Measurements from ENCODE around the gene GRM4. TPM values are rescaled to one million over a fixed set of nuclear protein-coding genes. Genes with fewer than 3 reads are reported as not detected.

GRM4 gene
- total and polyA plus RNA-seq, 5 donors from 2014 or later: not detected

GRCh38 chr6:34143196-34143883 lies 2.5 kb downstream of the GRM4 start:
- H3K9me3 ChIP-seq (ENCODE audit: control insufficient read depth in 2 of 2, low read length in 2 of 2): no peaks in the 10 kb centered on the region
- no peak for DNase-seq
- Mint-ChIP-seq H3K4me3 (peak overlapping the region; percentile 32 to 69 (median 45)), H3K4me1 (peaks cover 0 to 20% (median 5%) of the 10 kb centered on the region in 4 donors), H3K9me3 (peaks cover 0 to 6% (median 0%) of the 10 kb centered on the region in 7 donors), H3K27ac (no peak overlapping the region), H3K27me3 (peaks cover 58% of the 10 kb centered on the region), H3K36me3 (no peaks in the 10 kb centered on the region)
- H3K27ac ChIP-seq (ENCODE audit: insufficient read depth, low read length, poor library complexity, severe bottlenecking): no peak overlapping the region
- peaks cover 9% of the 10 kb centered on the region for H3K27me3 ChIP-seq (ENCODE audit: control insufficient read depth, insufficient read depth, low read length)
- no peak for ATAC-seq (ENCODE audit: low read depth in 2 of 2)
- no peak overlapping the region for H3K4me3 ChIP-seq (ENCODE audit: low read depth, low read length)
- H3K36me3 ChIP-seq (ENCODE audit: control insufficient read depth, insufficient read depth, low read length): no peaks in the 10 kb centered on the region
- peaks cover 33% of the 10 kb centered on the region for H3K4me1 ChIP-seq (ENCODE audit: control insufficient read depth, insufficient read depth, low read length, poor library complexity, severe bottlenecking)

GRCh38 chr6:34142061-34142998 lies 3.6 kb downstream of the GRM4 start:
- Mint-ChIP-seq H3K36me3 (no peaks in the 10 kb centered on the region), H3K27me3 (peaks cover 50% of the 10 kb centered on the region), H3K4me1 (peaks cover 0 to 20% (median 5%) of the 10 kb centered on the region in 4 donors), H3K4me3 (peak overlapping the region in 1 of 4 donors; percentile 16), H3K27ac (no peak overlapping the region), H3K9me3 (peaks cover 0 to 6% (median 0%) of the 10 kb centered on the region in 7 donors)
- H3K4me1 ChIP-seq (ENCODE audit: control insufficient read depth, insufficient read depth, low read length, poor library complexity, severe bottlenecking): peaks cover 33% of the 10 kb centered on the region
- peaks cover 9% of the 10 kb centered on the region for H3K27me3 ChIP-seq (ENCODE audit: control insufficient read depth, insufficient read depth, low read length)
- H3K36me3 ChIP-seq (ENCODE audit: control insufficient read depth, insufficient read depth, low read length): no peaks in the 10 kb centered on the region
- DNase-seq (no peak), ATAC-seq (ENCODE audit: low read depth in 2 of 2) (no peak)
- no peak overlapping the region for H3K4me3 ChIP-seq (ENCODE audit: low read depth, low read length)
- no peaks in the 10 kb centered on the region for H3K9me3 ChIP-seq (ENCODE audit: control insufficient read depth in 2 of 2, low read length in 2 of 2)
- H3K27ac ChIP-seq (ENCODE audit: insufficient read depth, low read length, poor library complexity, severe bottlenecking): no peak overlapping the region

- no peak overlapping the region for H3K27ac Mint-ChIP-seq
- H3K4me3 ChIP-seq (ENCODE audit: low read depth, low read length): no peak overlapping the region
- DNase-seq (no peak), ATAC-seq (ENCODE audit: low read depth in 2 of 2) (no peak)
- no peaks in the 10 kb centered on the region for H3K9me3 ChIP-seq (ENCODE audit: control insufficient read depth in 2 of 2, low read length in 2 of 2)
- peaks cover 24% of the 10 kb centered on the region for H3K4me1 ChIP-seq (ENCODE audit: control insufficient read depth, insufficient read depth, low read length, poor library complexity, severe bottlenecking)
- H3K9me3 Mint-ChIP-seq: peaks cover 0 to 4% (median 0%) of the 10 kb centered on the region in 7 donors
- H3K27ac ChIP-seq (ENCODE audit: insufficient read depth, low read length, poor library complexity, severe bottlenecking): no peak overlapping the region
- peak overlapping the region in 1 of 4 donors; percentile 58 for H3K4me3 Mint-ChIP-seq
- H3K4me1 Mint-ChIP-seq: peaks cover 0 to 13% (median 5%) of the 10 kb centered on the region in 4 donors
- peaks cover 51% of the 10 kb centered on the region for H3K27me3 Mint-ChIP-seq
- H3K36me3 Mint-ChIP-seq: no peaks in the 10 kb centered on the region
- H3K36me3 ChIP-seq (ENCODE audit: control insufficient read depth, insufficient read depth, low read length): no peaks in the 10 kb centered on the region
- H3K27me3 ChIP-seq (ENCODE audit: control insufficient read depth, insufficient read depth, low read length): peaks cover 9% of the 10 kb centered on the region
Observed at GRCh38 chr6:34140075-34140474, 5.8 kb downstream of the GRM4 start.

- Mint-ChIP-seq H3K4me3 (no peak overlapping the region), H3K27ac (no peak overlapping the region), H3K36me3 (no peaks in the 10 kb centered on the region), H3K9me3 (peaks cover 0 to 4% (median 0%) of the 10 kb centered on the region in 7 donors), H3K4me1 (peaks cover 0 to 11% (median 5%) of the 10 kb centered on the region in 4 donors), H3K27me3 (peaks cover 53% of the 10 kb centered on the region)
- DNase-seq: no peak
- Histone ChIP-seq H3K4me3 (ENCODE audit: low read depth, low read length) (no peak overlapping the region), H3K27ac (ENCODE audit: insufficient read depth, low read length, poor library complexity, severe bottlenecking) (no peak overlapping the region), H3K9me3 (ENCODE audit: control insufficient read depth in 2 of 2, low read length in 2 of 2) (no peaks in the 10 kb centered on the region), H3K4me1 (ENCODE audit: control insufficient read depth, insufficient read depth, low read length, poor library complexity, severe bottlenecking) (peaks cover 14% of the 10 kb centered on the region), H3K36me3 (ENCODE audit: control insufficient read depth, insufficient read depth, low read length) (no peaks in the 10 kb centered on the region), H3K27me3 (ENCODE audit: control insufficient read depth, insufficient read depth, low read length) (peaks cover 9% of the 10 kb centered on the region)
- no peak for ATAC-seq (ENCODE audit: low read depth in 2 of 2)
Observed at GRCh38 chr6:34138914-34139510, 6.9 kb downstream of the GRM4 start.

- no peak overlapping the region for H3K27ac Mint-ChIP-seq
- Histone ChIP-seq H3K27ac (ENCODE audit: insufficient read depth, low read length, poor library complexity, severe bottlenecking) (no peak overlapping the region), H3K27me3 (ENCODE audit: control insufficient read depth, insufficient read depth, low read length) (peaks cover 7% of the 10 kb centered on the region), H3K36me3 (ENCODE audit: control insufficient read depth, insufficient read depth, low read length) (no peaks in the 10 kb centered on the region), H3K4me3 (ENCODE audit: low read depth, low read length) (no peak overlapping the region), H3K4me1 (ENCODE audit: control insufficient read depth, insufficient read depth, low read length, poor library complexity, severe bottlenecking) (peaks cover 6% of the 10 kb centered on the region), H3K9me3 (ENCODE audit: control insufficient read depth in 2 of 2, low read length in 2 of 2) (no peaks in the 10 kb centered on the region)
- peaks cover 0 to 6% (median 5%) of the 10 kb centered on the region in 4 donors for H3K4me1 Mint-ChIP-seq
- ATAC-seq (ENCODE audit: low read depth in 2 of 2) (no peak), DNase-seq (no peak)
- H3K9me3 Mint-ChIP-seq: peaks cover 0 to 4% (median 0%) of the 10 kb centered on the region in 7 donors
- H3K4me3 Mint-ChIP-seq: no peak overlapping the region
- H3K27me3 Mint-ChIP-seq: peaks cover 59% of the 10 kb centered on the region
- H3K36me3 Mint-ChIP-seq: no peaks in the 10 kb centered on the region
Observed at GRCh38 chr6:34138191-34138590, 7.7 kb downstream of the GRM4 start.

- H3K9me3 ChIP-seq (ENCODE audit: control insufficient read depth in 2 of 2, low read length in 2 of 2): no peaks in the 10 kb centered on the region
- H3K27me3 ChIP-seq (ENCODE audit: control insufficient read depth, insufficient read depth, low read length): peaks cover 5% of the 10 kb centered on the region
- H3K36me3 ChIP-seq (ENCODE audit: control insufficient read depth, insufficient read depth, low read length): no peaks in the 10 kb centered on the region
- H3K27ac ChIP-seq (ENCODE audit: insufficient read depth, low read length, poor library complexity, severe bottlenecking): no peak overlapping the region
- Mint-ChIP-seq H3K9me3 (peaks cover 0 to 4% (median 0%) of the 10 kb centered on the region in 7 donors), H3K36me3 (no peaks in the 10 kb centered on the region), H3K4me3 (no peak overlapping the region), H3K4me1 (peaks cover 0 to 3% (median 0%) of the 10 kb centered on the region in 4 donors), H3K27me3 (peaks cover 46% of the 10 kb centered on the region), H3K27ac (no peak overlapping the region)
- H3K4me3 ChIP-seq (ENCODE audit: low read depth, low read length): no peak overlapping the region
- no peaks in the 10 kb centered on the region for H3K4me1 ChIP-seq (ENCODE audit: control insufficient read depth, insufficient read depth, low read length, poor library complexity, severe bottlenecking)
- ATAC-seq (ENCODE audit: low read depth in 2 of 2): no peak
- DNase-seq: no peak
Observed at GRCh38 chr6:34135541-34135940, 10.3 kb downstream of the GRM4 start.

DNA sequence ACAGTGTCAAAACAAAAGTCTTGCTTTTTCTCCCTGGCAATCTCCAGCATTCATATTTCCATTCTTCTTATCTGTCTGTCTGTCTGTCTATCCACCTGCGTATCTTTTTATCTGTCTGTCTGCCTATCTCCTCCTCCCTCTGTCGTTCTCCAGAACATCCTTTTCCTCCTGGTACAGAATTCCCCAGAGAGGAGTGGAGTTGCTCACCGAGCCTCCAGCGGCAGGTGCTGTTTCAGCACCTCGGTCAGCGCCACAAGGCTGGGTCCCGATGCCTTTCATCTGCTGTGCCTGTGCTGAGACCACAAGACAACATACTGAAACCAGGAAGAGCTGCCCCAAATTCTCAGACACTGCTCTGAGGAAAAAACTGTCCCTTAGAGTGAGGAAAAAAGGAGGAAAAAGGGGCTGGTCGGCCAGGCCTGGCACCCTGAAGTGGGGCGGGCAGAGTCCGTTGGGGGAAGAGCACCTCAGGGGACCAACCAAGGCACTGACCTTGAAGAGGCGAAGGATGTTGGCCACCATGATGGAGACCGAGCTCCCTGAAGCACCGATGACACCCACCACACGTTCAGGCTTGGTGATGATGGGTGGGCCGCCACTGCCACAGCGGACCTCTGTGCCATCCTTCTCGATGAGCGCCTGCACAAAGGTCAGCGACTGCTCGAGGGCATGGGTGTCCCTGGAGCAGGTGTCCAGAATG lies 13.3 kb downstream of the GRM4 start:
- ATAC-seq (ENCODE audit: low read depth in 2 of 2) (no peak), DNase-seq (peak in 1 of 3 donors; percentile 25)
- Mint-ChIP-seq H3K9me3 (no peaks in the 10 kb centered on the region), H3K4me1 (peaks cover 0 to 3% (median 0%) of the 10 kb centered on the region in 4 donors), H3K4me3 (no peak overlapping the region), H3K27ac (peak overlapping the region in 1 of 3 donors; percentile 38), H3K27me3 (peaks cover 38% of the 10 kb centered on the region), H3K36me3 (no peaks in the 10 kb centered on the region)
- H3K27me3 ChIP-seq (ENCODE audit: control insufficient read depth, insufficient read depth, low read length): no peaks in the 10 kb centered on the region
- H3K9me3 ChIP-seq (ENCODE audit: control insufficient read depth in 2 of 2, low read length in 2 of 2): no peaks in the 10 kb centered on the region
- no peaks in the 10 kb centered on the region for H3K4me1 ChIP-seq (ENCODE audit: control insufficient read depth, insufficient read depth, low read length, poor library complexity, severe bottlenecking)
- no peaks in the 10 kb centered on the region for H3K36me3 ChIP-seq (ENCODE audit: control insufficient read depth, insufficient read depth, low read length)
- H3K27ac ChIP-seq (ENCODE audit: insufficient read depth, low read length, poor library complexity, severe bottlenecking): no peak overlapping the region
- H3K4me3 ChIP-seq (ENCODE audit: low read depth, low read length): no peak overlapping the region

All from CD4-positive, CD25-positive, alpha-beta regulatory T cell (primary cell).